IPS-18a (cell line): ENCODE data around the gene LRRN3.

Experiments
- H3K27ac ChIP-seq: one replicate; pipeline ENCODE4 v1.5.1; 2013; ENCODE audit warnings: low read length
- H3K27me3 ChIP-seq: one replicate; pipeline ENCODE4 v1.6.1; 2013; ENCODE audit warnings: mild to moderate bottlenecking, low read length; ENCODE audit not compliant: control insufficient read depth, insufficient read depth
- H3K36me3 ChIP-seq: one replicate; pipeline ENCODE4 v1.6.1; 2013; ENCODE audit warnings: low read depth, low read length; ENCODE audit not compliant: control insufficient read depth
- H3K4me1 ChIP-seq: one replicate; pipeline ENCODE4 v1.6.1; 2013; ENCODE audit warnings: low read depth, low read length; ENCODE audit not compliant: control insufficient read depth
- H3K4me3 ChIP-seq: one replicate; pipeline ENCODE4 v1.5.1; 2013; ENCODE audit warnings: low read length
- H3K9ac ChIP-seq: one replicate; pipeline ENCODE4 v1.6.1; 2013; ENCODE audit warnings: mild to moderate bottlenecking, low read length, moderate library complexity
- H3K9me3 ChIP-seq: one replicate; pipeline ENCODE4 v1.6.1; 2013; ENCODE audit warnings: low read depth, low read length; ENCODE audit not compliant: control insufficient read depth

LRRN3 gene

DNA sequence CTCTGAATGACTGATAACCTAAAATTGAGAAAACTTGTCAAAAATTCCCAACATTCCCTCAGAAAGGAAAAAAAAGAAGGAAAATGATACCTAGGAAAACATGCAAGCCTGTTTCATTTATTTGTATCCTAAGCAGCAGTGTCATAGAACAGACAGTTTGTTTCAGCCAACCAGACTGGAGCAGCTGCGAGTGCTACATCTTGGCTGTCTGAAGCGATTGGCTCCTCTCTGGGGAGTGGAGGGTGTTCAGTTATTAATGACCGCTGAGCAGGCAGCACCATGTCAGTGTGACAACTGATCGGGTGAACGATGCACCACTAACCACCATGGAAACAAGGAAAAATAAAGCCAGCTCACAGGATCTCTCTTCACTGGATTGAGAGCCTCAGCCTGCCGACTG is at the start of gene LRRN3:
Gene LRRN3 (plus strand): TSS at position 282 of the 400 bp plus-strand sequence. CDS start 31,646 bp downstream, outside the sequence.
- peak within 1 kb of the TSS; percentile 51 for H3K4me3 ChIP-seq
- H3K27ac ChIP-seq = no peak within 1 kb of the TSS
- H3K36me3 ChIP-seq = no peaks in the 10 kb centered on the region
- no peaks in the 10 kb centered on the region for H3K27me3 ChIP-seq
- peaks cover 53% of the 10 kb centered on the region for H3K4me1 ChIP-seq
- H3K9ac ChIP-seq = peak within 1 kb of the TSS; percentile 40
- H3K9me3 ChIP-seq = no peaks in the 10 kb centered on the region

DNA sequence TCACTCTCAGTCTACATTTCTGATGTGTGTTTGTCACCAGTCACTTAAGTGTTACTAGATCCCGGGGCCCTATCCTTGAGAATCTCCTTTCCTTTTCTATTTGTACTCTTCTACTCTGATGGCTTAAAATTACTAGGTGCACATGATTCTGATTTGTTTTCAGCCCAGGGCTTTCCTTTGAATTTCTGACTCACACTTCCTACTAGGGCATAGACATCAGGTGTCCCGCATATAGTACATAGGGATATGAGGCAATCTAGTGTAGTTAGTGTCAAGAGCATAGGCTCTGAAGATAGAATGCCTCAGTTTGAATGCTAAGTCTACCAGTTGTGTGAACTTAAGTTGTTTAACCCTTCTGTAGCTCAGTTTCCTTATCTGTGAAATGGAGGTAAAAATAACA is 49.4 kb upstream of the LRRN3 start:
- no peak overlapping the region for H3K4me3 ChIP-seq
- H3K4me1 ChIP-seq = peaks cover 3% of the 10 kb centered on the region
- H3K27me3 ChIP-seq = no peaks in the 10 kb centered on the region
- no peaks in the 10 kb centered on the region for H3K9me3 ChIP-seq
- H3K27ac ChIP-seq = no peak overlapping the region
- no peak overlapping the region for H3K9ac ChIP-seq
- no peaks in the 10 kb centered on the region for H3K36me3 ChIP-seq

- Histone ChIP-seq H3K4me1 (peaks cover 3% of the 10 kb centered on the region), H3K36me3 (no peaks in the 10 kb centered on the region)
Observed at GRCh38 chr7:111042842-111043241, 48.1 kb upstream of the LRRN3 start.

GRCh38 chr7:111043561-111043960 is 47.4 kb upstream of the LRRN3 start:
- Histone ChIP-seq H3K4me3 (no peak overlapping the region), H3K9ac (no peak overlapping the region), H3K27ac (no peak overlapping the region), H3K9me3 (no peaks in the 10 kb centered on the region), H3K27me3 (no peaks in the 10 kb centered on the region), H3K4me1 (peaks cover 3% of the 10 kb centered on the region), H3K36me3 (no peaks in the 10 kb centered on the region)

More at GRCh38 chr7:111042842-111043241, 48.1 kb upstream of the LRRN3 start:
- no peak overlapping the region for H3K4me3 ChIP-seq
- no peaks in the 10 kb centered on the region for H3K9me3 ChIP-seq
- H3K27me3 ChIP-seq = no peaks in the 10 kb centered on the region
- H3K9ac ChIP-seq = no peak overlapping the region
- no peak overlapping the region for H3K27ac ChIP-seq

DNA sequence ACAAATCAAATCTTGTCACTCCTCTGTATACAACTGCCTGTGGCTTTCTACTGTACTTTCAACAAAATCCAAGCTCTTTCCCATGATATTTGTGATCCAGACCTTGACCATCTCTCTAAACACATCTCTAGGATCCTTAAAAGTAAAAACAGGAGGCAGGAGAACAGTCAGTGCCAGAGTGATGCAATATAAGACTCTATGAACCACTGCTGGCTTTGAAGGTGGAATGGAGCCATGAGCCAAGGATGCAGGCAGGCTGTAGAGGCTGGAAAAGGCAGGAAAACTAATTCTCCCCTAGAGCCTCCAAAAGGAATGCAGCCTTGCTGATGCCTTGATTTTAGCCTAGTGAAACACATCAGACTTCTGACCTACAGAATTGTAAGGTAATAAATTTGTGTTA is 45.5 kb upstream of the LRRN3 start:
- peak overlapping the region; percentile 62 for H3K27ac ChIP-seq
- H3K36me3 ChIP-seq = no peaks in the 10 kb centered on the region
- H3K9me3 ChIP-seq = no peaks in the 10 kb centered on the region
- no peaks in the 10 kb centered on the region for H3K27me3 ChIP-seq
- H3K4me1 ChIP-seq = peaks cover 14% of the 10 kb centered on the region
- H3K9ac ChIP-seq = no peak overlapping the region
- no peak overlapping the region for H3K4me3 ChIP-seq

DNA sequence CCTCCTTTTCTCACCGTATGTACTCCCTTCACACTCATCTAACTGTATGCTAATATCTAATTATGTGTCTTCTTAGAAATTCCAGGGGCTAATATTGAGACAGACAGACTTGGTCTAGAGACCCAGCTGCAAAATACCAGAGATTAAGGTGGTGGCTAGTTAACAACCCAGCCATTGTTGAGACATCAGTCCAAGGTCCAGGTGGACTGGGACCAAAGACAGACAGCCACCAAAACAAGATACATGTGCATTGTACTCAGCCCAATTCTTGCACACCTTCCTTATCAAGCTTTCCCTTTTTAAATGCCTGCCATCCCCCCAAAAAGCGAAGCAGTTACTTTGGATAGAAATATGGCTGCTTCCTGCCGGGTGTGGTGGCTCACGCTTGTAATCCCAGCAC is 43.3 kb upstream of the LRRN3 start:
- Histone ChIP-seq H3K27ac (no peak overlapping the region), H3K36me3 (no peaks in the 10 kb centered on the region), H3K9me3 (no peaks in the 10 kb centered on the region), H3K4me1 (peaks cover 35% of the 10 kb centered on the region), H3K9ac (no peak overlapping the region), H3K27me3 (no peaks in the 10 kb centered on the region), H3K4me3 (no peak overlapping the region)

- H3K9me3 ChIP-seq = no peaks in the 10 kb centered on the region
- no peak overlapping the region for H3K9ac ChIP-seq
- H3K27me3 ChIP-seq = no peaks in the 10 kb centered on the region
Observed at GRCh38 chr7:111049971-111050680, 40.8 kb upstream of the LRRN3 start.

GRCh38 chr7:111050875-111051416 is 40.0 kb upstream of the LRRN3 start:
- no peak overlapping the region for H3K9ac ChIP-seq

More at GRCh38 chr7:111049971-111050680, 40.8 kb upstream of the LRRN3 start:
- H3K36me3 ChIP-seq = no peaks in the 10 kb centered on the region
- no peak overlapping the region for H3K4me3 ChIP-seq
- H3K4me1 ChIP-seq = peaks cover 35% of the 10 kb centered on the region
- no peak overlapping the region for H3K27ac ChIP-seq

GRCh38 chr7:111051832-111052231 is 39.1 kb upstream of the LRRN3 start:
- Histone ChIP-seq H3K27me3 (no peaks in the 10 kb centered on the region), H3K4me1 (peaks cover 32% of the 10 kb centered on the region), H3K36me3 (no peaks in the 10 kb centered on the region), H3K9me3 (no peaks in the 10 kb centered on the region), H3K27ac (peak overlapping the region; percentile 51), H3K4me3 (peak overlapping the region; percentile 29), H3K9ac (no peak overlapping the region)

More at GRCh38 chr7:111050875-111051416, 40.0 kb upstream of the LRRN3 start:
- H3K4me1 ChIP-seq = peaks cover 32% of the 10 kb centered on the region
- H3K27ac ChIP-seq = peak overlapping the region; percentile 51
- no peaks in the 10 kb centered on the region for H3K36me3 ChIP-seq
- no peaks in the 10 kb centered on the region for H3K9me3 ChIP-seq
- H3K27me3 ChIP-seq = no peaks in the 10 kb centered on the region
- no peak overlapping the region for H3K4me3 ChIP-seq

DNA sequence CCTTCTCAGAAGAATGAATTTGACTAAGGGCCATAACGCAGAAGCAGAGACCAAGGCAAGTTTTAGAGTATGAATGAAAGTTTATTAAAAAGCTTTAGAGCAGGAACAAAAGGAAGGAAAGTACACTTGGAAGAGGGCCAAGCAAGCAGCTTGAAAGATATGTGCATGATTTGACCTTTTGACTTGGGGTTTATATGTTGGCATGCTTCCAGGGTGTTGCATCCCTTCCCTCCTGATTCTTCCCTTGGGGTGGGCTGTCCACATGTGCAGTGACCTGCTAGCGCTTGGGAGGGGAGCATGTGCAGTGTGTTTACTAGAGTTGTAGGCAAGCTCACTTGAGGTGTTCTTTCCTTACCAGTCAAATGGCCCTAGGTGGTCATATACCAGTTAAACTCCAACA is 37.9 kb upstream of the LRRN3 start:
- no peak overlapping the region for H3K4me3 ChIP-seq
- no peaks in the 10 kb centered on the region for H3K36me3 ChIP-seq
- H3K4me1 ChIP-seq = peaks cover 32% of the 10 kb centered on the region
- no peak overlapping the region for H3K9ac ChIP-seq
- H3K27me3 ChIP-seq = no peaks in the 10 kb centered on the region
- no peak overlapping the region for H3K27ac ChIP-seq
- no peaks in the 10 kb centered on the region for H3K9me3 ChIP-seq

DNA sequence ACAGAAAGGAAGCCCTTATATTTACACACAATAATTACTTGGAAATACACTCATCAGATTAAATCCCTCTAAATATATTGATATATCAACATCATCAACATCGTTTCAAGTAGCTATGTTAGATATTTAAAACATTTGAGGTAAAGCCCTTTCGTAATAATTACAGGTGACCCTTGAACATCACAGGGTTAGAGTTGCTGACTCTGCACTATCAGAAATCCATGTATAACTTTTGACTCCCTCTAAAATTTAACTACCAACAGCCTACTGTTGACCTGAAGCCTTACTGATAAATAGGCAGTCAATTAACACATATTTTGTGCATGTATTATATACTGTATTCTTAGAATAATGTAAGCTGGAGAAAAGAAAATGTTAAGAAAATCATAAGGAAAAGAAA is 34.6 kb upstream of the LRRN3 start:
- Histone ChIP-seq H3K9me3 (no peaks in the 10 kb centered on the region), H3K9ac (no peak overlapping the region), H3K27ac (no peak overlapping the region), H3K4me1 (peaks cover 12% of the 10 kb centered on the region), H3K36me3 (no peaks in the 10 kb centered on the region), H3K4me3 (no peak overlapping the region), H3K27me3 (no peaks in the 10 kb centered on the region)

GRCh38 chr7:111057066-111057465 is 33.9 kb upstream of the LRRN3 start:
- H3K4me3 ChIP-seq = no peak overlapping the region
- no peaks in the 10 kb centered on the region for H3K27me3 ChIP-seq
- no peak overlapping the region for H3K9ac ChIP-seq
- H3K9me3 ChIP-seq = no peaks in the 10 kb centered on the region
- no peak overlapping the region for H3K27ac ChIP-seq
- peaks cover 5% of the 10 kb centered on the region for H3K4me1 ChIP-seq
- no peaks in the 10 kb centered on the region for H3K36me3 ChIP-seq
